SK-N-SH (cell line): ENCODE data around the gene PZP. TPM values are rescaled to one million over a fixed set of nuclear protein-coding genes. Genes with fewer than 3 reads are reported as not detected.

ENCODE experiments used
- CTCF ChIA-PET: fragments of 300-600, 350-600 bp; formaldehyde crosslinking; extraction: SDS; loops from one replicate; lab custom pipeline; 2021; lab: Yijun Ruan, JAX
- POLR2A ChIA-PET: fragments of 350-600 bp; sonication (Branson Sonifier 250); formaldehyde crosslinking; extraction: SDS; loops from one replicate; lab custom pipeline; 2020; ENCODE audit warnings: antibody characterized with exemption, inconsistent platforms; lab: Yijun Ruan, JAX
- DNase-seq: peaks from one replicate; pipeline ENCODE4 v3.0.0; 2012
- H2AFZ ChIP-seq: fragments of 200-600 bp; sonication (generic); 2 replicates; pipeline ENCODE4 v1.8.1; 2016; ENCODE audit warnings: antibody characterized with exemption, mild to moderate bottlenecking, low read depth
- H3F3A ChIP-seq: fragments of 200-600 bp; sonication (generic); replicated peaks from 2 replicates; pipeline ENCODE3; 2016; ENCODE audit warnings: antibody characterized with exemption, mild to moderate bottlenecking; ENCODE audit not compliant: insufficient read depth
- H3K27ac ChIP-seq, 2 experiments: fragments of 200-500 bp in 1 of 2; fragments of 200-600 bp in 1 of 2; sonication (Bioruptor generic) in 1 of 2; sonication (generic), shearing (Covaris generic) in 1 of 2; 2 replicates each; pipeline versions ENCODE4 v1.5.1 to v1.6.1; 2014 to 2016; ENCODE audit warnings: low read depth in 2 of 2, inconsistent platforms in 1 of 2, low read length in 1 of 2, mild to moderate bottlenecking in 1 of 2, mixed read lengths in 1 of 2
- H3K27me3 ChIP-seq: fragments of 200-600 bp; sonication (generic), shearing (Covaris generic); 2 replicates; pipeline ENCODE4 v1.6.1; 2016; ENCODE audit warnings: mixed run types; ENCODE audit not compliant: insufficient read depth
- H3K36me3 ChIP-seq, 2 experiments: fragments of 200-500 bp in 1 of 2; fragments of 200-600 bp in 1 of 2; sonication (Bioruptor generic) in 1 of 2; sonication (generic) in 1 of 2; replicated peaks in 1 of 2; 2 replicates each; pipeline versions ENCODE3 to v1.5.1; 2014 to 2016; ENCODE audit warnings: low read length in 1 of 2, mild to moderate bottlenecking in 1 of 2; ENCODE audit not compliant: insufficient read depth in 2 of 2, control insufficient read depth in 1 of 2
- H3K4me1 ChIP-seq, 2 experiments: fragments of 200-500 bp in 1 of 2; fragments of 200-600 bp in 1 of 2; sonication (Bioruptor generic) in 1 of 2; sonication (generic), shearing (Covaris generic) in 1 of 2; 2 replicates each; pipeline versions ENCODE4 v1.5.1 to v1.6.1; 2014 to 2016; ENCODE audit warnings: low read depth in 1 of 2, low read length in 1 of 2, mixed run types in 1 of 2; ENCODE audit not compliant: insufficient read depth in 2 of 2, control insufficient read depth in 1 of 2
- H3K4me2 ChIP-seq: fragments of 200-600 bp; sonication (generic), shearing (Covaris generic); 2 replicates; pipeline ENCODE4 v1.6.1; 2017; ENCODE audit warnings: mixed run types
- H3K4me3 ChIP-seq, 2 experiments: fragments of 200-500 bp in 1 of 2; fragments of 200-600 bp in 1 of 2; sonication (Bioruptor generic) in 1 of 2; sonication (generic), shearing (Covaris generic) in 1 of 2; 2 replicates each; pipeline versions ENCODE4 v1.5.1 to v1.8.1; 2014 to 2016; ENCODE audit warnings: low read depth in 2 of 2, inconsistent platforms in 1 of 2, low read length in 1 of 2, mild to moderate bottlenecking in 1 of 2, mixed read lengths in 1 of 2, moderate library complexity in 1 of 2
- H3K79me2 ChIP-seq: fragments of 200-600 bp; sonication (generic); 2 replicates; pipeline ENCODE4 v1.8.1; 2017; ENCODE audit warnings: mild to moderate bottlenecking; ENCODE audit not compliant: insufficient read depth
- H3K9ac ChIP-seq: fragments of 200-600 bp; sonication (generic); 2 replicates; pipeline ENCODE4 v1.6.1; 2017; ENCODE audit warnings: mixed run types
- H3K9me2 ChIP-seq: fragments of 200-600 bp; sonication (generic); 2 replicates; pipeline ENCODE4 v1.6.1; 2017; ENCODE audit warnings: mixed run types
- H3K9me3 ChIP-seq: fragments of 200-600 bp; sonication (generic); 2 replicates; pipeline ENCODE4 v1.6.1; 2017; ENCODE audit warnings: mixed run types, mild to moderate bottlenecking, moderate library complexity
- H4K20me1 ChIP-seq: fragments of 200-600 bp; sonication (generic); 2 replicates; pipeline ENCODE4 v1.6.1; 2017; ENCODE audit warnings: mild to moderate bottlenecking, mixed run types; ENCODE audit not compliant: insufficient read depth
- ELF1 ChIP-seq: IDR thresholded peaks from 2 replicates; pipeline ENCODE4 v1.4.0; 2012
- EP300 ChIP-seq, 2 experiments: IDR thresholded peaks; 2 replicates each; pipeline versions ENCODE4 v1.4.0 to v1.6.1; 2012; ENCODE audit warnings: borderline replicate concordance in 1 of 2, low read depth in 1 of 2, low read length in 1 of 2
- EZH2phosphoT487 ChIP-seq: fragments of 200-600 bp; sonication (generic); IDR thresholded peaks from 2 replicates; pipeline ENCODE4 v1.6.1; 2017; ENCODE audit warnings: low read depth, mixed run types, mild to moderate bottlenecking, antibody characterized with exemption, moderate library complexity, borderline replicate concordance
- FOSL2 ChIP-seq: IDR thresholded peaks from 2 replicates; pipeline ENCODE4 v1.4.0; 2012; ENCODE audit warnings: low read depth, mild to moderate bottlenecking, moderate library complexity, borderline replicate concordance
- FOXJ3 ChIP-seq: sonication (generic); formaldehyde crosslinking; IDR thresholded peaks from 2 replicates; pipeline ENCODE4 v1.5.1; 2020; ENCODE audit warnings: mild to moderate bottlenecking, missing genetic modification reagents
- FOXM1 ChIP-seq: IDR thresholded peaks from 2 replicates; pipeline ENCODE4 v1.4.0; 2012; ENCODE audit warnings: low read depth, mild to moderate bottlenecking
- GATA2 ChIP-seq: sonication (generic); formaldehyde crosslinking; IDR thresholded peaks from 2 replicates; pipeline ENCODE4 v1.5.0; 2020; ENCODE audit warnings: mild to moderate bottlenecking, missing genetic modification reagents
- IRF3 ChIP-seq: fragments of 150-350 bp; IDR thresholded peaks from 2 replicates; pipeline ENCODE4 v1.6.1; 2016; ENCODE audit warnings: mild to moderate bottlenecking, low read depth, low read length
- JUND ChIP-seq: IDR thresholded peaks from 2 replicates; pipeline ENCODE4 v1.4.0; 2012
- MAX ChIP-seq: IDR thresholded peaks from 2 replicates; pipeline ENCODE4 v1.4.0; 2012; ENCODE audit warnings: low read depth
- MXI1 ChIP-seq: IDR thresholded peaks from 2 replicates; pipeline ENCODE4 v1.6.1; 2012; ENCODE audit warnings: mild to moderate bottlenecking, low read depth, low read length, improper control_type of control experiment
- RAD21 ChIP-seq: IDR thresholded peaks from 2 replicates; pipeline ENCODE4 v1.6.1; 2012; ENCODE audit warnings: mild to moderate bottlenecking, low read length
- RCOR1 ChIP-seq: fragments of 150-350 bp; IDR thresholded peaks from 2 replicates; pipeline ENCODE4 v1.6.1; 2017; ENCODE audit warnings: antibody characterized with exemption, low read length
- RFX5 ChIP-seq: IDR thresholded peaks from 2 replicates; pipeline ENCODE4 v1.6.1; 2012; ENCODE audit warnings: mild to moderate bottlenecking, improper control_type of control experiment, low read length
- RXRA ChIP-seq: IDR thresholded peaks from 2 replicates; pipeline ENCODE4 v1.4.0; 2012; ENCODE audit warnings: low read depth, mild to moderate bottlenecking, borderline replicate concordance
- SIN3A ChIP-seq: IDR thresholded peaks from 2 replicates; pipeline ENCODE4 v1.6.1; 2012; ENCODE audit warnings: low read depth, mild to moderate bottlenecking, low read length, moderate library complexity, borderline replicate concordance
- SMC3 ChIP-seq: IDR thresholded peaks from 2 replicates; pipeline ENCODE4 v1.6.1; 2012; ENCODE audit warnings: low read depth, low read length, improper control_type of control experiment
- TAF1 ChIP-seq: IDR thresholded peaks from 2 replicates; pipeline ENCODE4 v1.6.1; 2012; ENCODE audit warnings: low read depth, mild to moderate bottlenecking, low read length, moderate library complexity, borderline replicate concordance
- TCF12 ChIP-seq: IDR thresholded peaks from 2 replicates; pipeline ENCODE4 v1.4.0; 2012
- TEAD4 ChIP-seq: IDR thresholded peaks from 2 replicates; pipeline ENCODE4 v1.4.0; 2012; ENCODE audit warnings: mild to moderate bottlenecking, borderline replicate concordance; ENCODE audit not compliant: insufficient read depth
- USF1 ChIP-seq: IDR thresholded peaks from 2 replicates; pipeline ENCODE4 v1.4.0; 2012; ENCODE audit warnings: low read depth, borderline replicate concordance
- ZBTB33 ChIP-seq: IDR thresholded peaks from 2 replicates; pipeline ENCODE4 v1.4.0; 2012; ENCODE audit warnings: low read depth, borderline replicate concordance
- WGBS: methylation state at CpG from one replicate; pipeline ENCODE4 v1.1.6; 2017; ENCODE audit warnings: low lambda C conversion rate; 5-methylcytosine and 5-hydroxymethylcytosine counted together
- polyA plus RNA-seq, 3 experiments: library from polyadenylated mRNA; depleted of rRNA; stranded (reverse); fragments of >200 nt; gene quantifications; 2 replicates each; pipeline ENCODE4 v1.2.3, GENCODE V29; 2012

PZP gene
- polyA plus RNA-seq, 1 of the 3 experiments (the other 2 are of a cell fraction), result not detected

GRCh38 chr12:9106610-9107541 is 101.3 kb downstream of the PZP start:
- H2AFZ ChIP-seq, result no peak overlapping the region
- H3K79me2 ChIP-seq, result no peaks in the 10 kb centered on the region
- CTCF ChIA-PET, result no interaction called here
- no peaks in the 10 kb centered on the region for H3K27me3 ChIP-seq
- H3K9me3 ChIP-seq, result no peaks in the 10 kb centered on the region
- no peak overlapping the region for H3K27ac ChIP-seq
- POLR2A ChIA-PET, result no interaction called here
- no peak overlapping the region for H3K4me2 ChIP-seq
- TF ChIP-seq FOXM1 (no peak), RXRA (no peak), GATA2 (CRISPR knock-in tag) (no peak), ELF1 (no peak), FOSL2 (no peak), TAF1 (no peak), RAD21 (no peak), SIN3A (no peak), IRF3 (no peak), TCF12 (no peak), EZH2phosphoT487 (no peak), RFX5 (no peak), ZBTB33 (no peak), TEAD4 (no peak)
- no peak overlapping the region for H3K4me3 ChIP-seq
- no peak for DNase-seq
- no peaks in the 10 kb centered on the region for H3F3A ChIP-seq
- H3K4me1 ChIP-seq, result no peaks in the 10 kb centered on the region
- no peaks in the 10 kb centered on the region for H3K36me3 ChIP-seq
- no peaks in the 10 kb centered on the region for H4K20me1 ChIP-seq
- 33% methylated on average over 11 of the region's 11 CpGs for WGBS
- H3K9ac ChIP-seq, result no peak overlapping the region
- no peaks in the 10 kb centered on the region for H3K9me2 ChIP-seq

- H3F3A ChIP-seq, result no peaks in the 10 kb centered on the region
- TF ChIP-seq FOXJ3 (CRISPR knock-in tag), result no peak
- no peak for TF ChIP-seq SMC3
- no peak for TF ChIP-seq EP300 (IDR thresholded peaks at IDR 0.05; ENCODE audit: borderline replicate concordance in 1 of 2, low read depth in 1 of 2, low read length in 1 of 2)
- TF ChIP-seq RFX5, result no peak
- TF ChIP-seq IRF3, result no peak
- no peak for TF ChIP-seq USF1
- no peak for TF ChIP-seq RCOR1
- TF ChIP-seq MAX, result no peak
- no peak for TF ChIP-seq JUND
- TF ChIP-seq FOXM1, result no peak
- TF ChIP-seq RXRA, result no peak
- no peak for TF ChIP-seq MXI1
These were observed 102.1 kb downstream of the PZP start for GRCh38 chr12:9106067-9106466.

More at GRCh38 chr12:9106067-9106466, 102.1 kb downstream of the PZP start:
- Histone ChIP-seq H3K9ac (no peak overlapping the region), H3K79me2 (no peaks in the 10 kb centered on the region), H3K4me1 (no peaks in the 10 kb centered on the region), H2AFZ (no peak overlapping the region), H3K9me3 (no peaks in the 10 kb centered on the region), H3K9me2 (no peaks in the 10 kb centered on the region), H4K20me1 (no peaks in the 10 kb centered on the region), H3K4me2 (no peak overlapping the region), H3K36me3 (no peaks in the 10 kb centered on the region), H3K27me3 (no peaks in the 10 kb centered on the region), H3K27ac (no peak overlapping the region), H3K4me3 (no peak overlapping the region)
- 5% methylated on average over 1 of the region's 1 CpG for WGBS
- DNase-seq, result no peak
- ChIA-PET CTCF (no interaction called here), POLR2A (no interaction called here)
